Pancreas (tissue), 10 donors: Measurements from ENCODE around the gene TNFSF13. TPM values are rescaled to one million over a fixed set of nuclear protein-coding genes. Genes with fewer than 3 reads are reported as not detected.

ENCODE experiments used
- ATAC-seq, 4 donors: fragments of 200-7000 bp; cut with Tn5 transposase; one replicate each; pipeline versions ENCODE4 v1.8.0 to v1.9.1; 2020; ENCODE audit warnings: mild to moderate bottlenecking in 4 of 4, moderate library complexity in 4 of 4
- DNase-seq, 6 donors: peaks; one replicate each; pipeline ENCODE4 v3.0.0-alpha.2; 2020
- FAIRE-seq: peaks from 2 replicates; lab custom pipeline; 2012; peaks lifted over from hg19 to GRCh38; lab: Jason Lieb, UNC
- H3K27ac ChIP-seq, 4 donors: fragments of 200-600 bp; sonication (generic); 1 replicate in 3 of 4; 2 replicates in 1 of 4; pipeline versions ENCODE4 v1.5.0 to v1.8.0; 2020
- H3K27me3 ChIP-seq, 4 donors: fragments of 200-600 bp; one replicate each; pipeline ENCODE4 v1.8.0; 2021
- H3K36me3 ChIP-seq, 3 donors: fragments of 200-600 bp; sonication (generic) in 1 of 3; one replicate each; pipeline versions ENCODE4 v1.5.0 to v1.8.0; 2020 to 2021
- H3K4me1 ChIP-seq, 3 donors: fragments of 200-600 bp; one replicate each; pipeline ENCODE4 v1.8.0; 2021
- H3K4me3 ChIP-seq, 4 donors: fragments of 200-600 bp; sonication (generic) in 2 of 4; one replicate each; pipeline versions ENCODE4 v1.5.0 to v1.8.0; 2020 to 2021
- H3K9me3 ChIP-seq, 4 donors: fragments of 200-600 bp; one replicate each; pipeline ENCODE4 v1.8.0; 2021
- CTCF ChIP-seq, 4 donors: fragments of 200-600 bp; sonication (generic) in 3 of 4; IDR thresholded peaks; one replicate each; pipeline versions ENCODE4 v1.5.0 to v1.8.0; 2021; ENCODE audit warnings: antibody characterized with exemption in 4 of 4
- WGBS, 2 donors: extraction: QIAGEN DNeasy Blood & Tissue Kit; methylation state at CpG; one replicate each; pipeline ENCODE4 v1.1.7; 2013; 5-methylcytosine and 5-hydroxymethylcytosine counted together
- intact Hi-C, 3 donors: fragments of 100-400 bp; cut with DNase I; formaldehyde crosslinking; loops; one replicate each; pipeline versions ENCODE4 v1.11.1 to v1.14.2; 2022
- polyA plus RNA-seq, 2 donors: library from polyadenylated mRNA; stranded (reverse); fragments of 200-250 nt; gene quantifications; one replicate each; pipeline ENCODE4 v1.2.3, GENCODE V29; 2013
- total RNA-seq, 6 donors: library from RNA; stranded (reverse); fragmentation: NEBNext Ultra II Directional in 4 of 6; extraction: Animal tissue kit (Norgen Biotek cat#: 25700) in 4 of 6; gene quantifications; one replicate each; pipeline versions ENCODE4 v1.2.1 to v1.2.4, GENCODE V29; 2021 to 2023
- donor health status: healthy with polysubstance abuse.
- donor health status: DM: no; HTN: no; CAD: no; lungs with moderate emphysema.
- donor health status: DM: no; HTN: no; CAD: no.
- donor health status: control.
- donor health status: control.
- donor health status: Bipolar disorder and iron deficiency.
- donor health status: DM: yes; HTN: yes; CAD: no.
- donor health status: DM: no; HTN: no; CAD: no.
- donor health status: DM: no; HTN: no; CAD: no.
- donor health status: DM: yes; HTN: yes; CAD: no.

TNFSF13 gene
- total and polyA plus RNA-seq, 8 donors, result 10.5 to 31.2 (median 15.9) TPM

GRCh38 chr17:7550344-7550743 lies 8.2 kb upstream of the TNFSF13 start:
- WGBS, 2 donors, result 71 to 72% methylated on average over 6 of the region's 6 CpGs

GRCh38 chr17:7551396-7551795 lies 7.2 kb upstream of the TNFSF13 start:
- no peak for ATAC-seq
- no peaks in the 10 kb centered on the region for H3K36me3 ChIP-seq
- intact Hi-C loops, result loop anchor here in 2 of 3 donors (5.0 to 10.0 kb wide), 2 partner anchors 34 to 197 kb away; partner anchors contain the start of genes KCTD11 (in 1 of the 2) and TMEM95 (in 1 of the 2)
- no peak overlapping the region for H3K27ac ChIP-seq
- H3K4me3 ChIP-seq, result no peak overlapping the region
- 80 to 89% methylated on average over 4 of the region's 4 CpGs for WGBS, 2 donors
- DNase-seq, result no peak
- no peak for FAIRE-seq
- H3K9me3 ChIP-seq, result no peaks in the 10 kb centered on the region
- H3K4me1 ChIP-seq, result no peaks in the 10 kb centered on the region
- TF ChIP-seq CTCF (IDR thresholded peaks at IDR 0.05), result no peak
- no peaks in the 10 kb centered on the region for H3K27me3 ChIP-seq

More at GRCh38 chr17:7550344-7550743, 8.2 kb upstream of the TNFSF13 start:
- intact Hi-C loops, result loop anchor here in 2 of 3 donors (5.0 to 10.0 kb wide), 2 partner anchors 33 to 196 kb away; partner anchors contain the start of genes KCTD11 (in 1 of the 2) and TMEM95 (in 1 of the 2)
- no peaks in the 10 kb centered on the region for H3K4me1 ChIP-seq
- no peaks in the 10 kb centered on the region for H3K27me3 ChIP-seq
- FAIRE-seq (no peak), ATAC-seq (no peak), DNase-seq (no peak)
- no peaks in the 10 kb centered on the region for H3K9me3 ChIP-seq
- no peaks in the 10 kb centered on the region for H3K36me3 ChIP-seq
- H3K4me3 ChIP-seq, result no peak overlapping the region
- no peak for TF ChIP-seq CTCF (IDR thresholded peaks at IDR 0.05)
- no peak overlapping the region for H3K27ac ChIP-seq

GRCh38 chr17:7552621-7553051 lies 5.9 kb upstream of the TNFSF13 start:
- FAIRE-seq (no peak), DNase-seq (no peak), ATAC-seq (peak in 1 of 4 donors; percentile 30)
- Histone ChIP-seq H3K36me3 (no peaks in the 10 kb centered on the region), H3K9me3 (no peaks in the 10 kb centered on the region), H3K27ac (peak overlapping the region in 1 of 4 donors; percentile 47), H3K4me3 (no peak overlapping the region), H3K27me3 (no peaks in the 10 kb centered on the region), H3K4me1 (peaks cover 0 to 5% (median 4%) of the 10 kb centered on the region in 3 donors)
- WGBS, 2 donors, result 78 to 85% methylated on average over 6 of the region's 6 CpGs
- no peak for TF ChIP-seq CTCF (IDR thresholded peaks at IDR 0.05)
- intact Hi-C loops, result loop anchor here in 2 of 3 donors (5.0 to 10.0 kb wide), 2 partner anchors 35 to 198 kb away; partner anchors contain the start of genes KCTD11 (in 1 of the 2) and TMEM95 (in 1 of the 2)

- DNase-seq, result no peak
- no peak for ATAC-seq
- no peak for FAIRE-seq
- Histone ChIP-seq H3K27me3 (no peaks in the 10 kb centered on the region), H3K9me3 (no peaks in the 10 kb centered on the region), H3K27ac (peak overlapping the region in 1 of 4 donors; percentile 47), H3K4me3 (no peak overlapping the region), H3K36me3 (no peaks in the 10 kb centered on the region), H3K4me1 (peaks cover 0 to 8% (median 6%) of the 10 kb centered on the region in 3 donors)
- intact Hi-C loops, result loop anchor here in 2 of 3 donors (5.0 to 10.0 kb wide), 2 partner anchors 36 to 199 kb away; partner anchors contain the start of genes KCTD11 (in 1 of the 2) and TMEM95 (in 1 of the 2)
- TF ChIP-seq CTCF (IDR thresholded peaks at IDR 0.05), result no peak
- 94% methylated on average over 1 of the region's 1 CpG for WGBS, 2 donors
These were observed 5.2 kb upstream of the TNFSF13 start for GRCh38 chr17:7553356-7553755.
